ENCODE data around the gene NDUFB5. TPM values are rescaled to one million over a fixed set of nuclear protein-coding genes. Genes with fewer than 3 reads are reported as not detected.

The NDUFB5 gene
- 100 to 1,000 TPM; 244 to 250 TPM for total RNA-seq
- long read RNA-seq, full-length matches to known transcripts = 44 of 46 reads
- long read RNA-seq, partial matches to known transcripts = 0 of 46 reads
- long read RNA-seq, other reads (novel, unspliced or antisense) = 2 of 46 reads

DNA sequence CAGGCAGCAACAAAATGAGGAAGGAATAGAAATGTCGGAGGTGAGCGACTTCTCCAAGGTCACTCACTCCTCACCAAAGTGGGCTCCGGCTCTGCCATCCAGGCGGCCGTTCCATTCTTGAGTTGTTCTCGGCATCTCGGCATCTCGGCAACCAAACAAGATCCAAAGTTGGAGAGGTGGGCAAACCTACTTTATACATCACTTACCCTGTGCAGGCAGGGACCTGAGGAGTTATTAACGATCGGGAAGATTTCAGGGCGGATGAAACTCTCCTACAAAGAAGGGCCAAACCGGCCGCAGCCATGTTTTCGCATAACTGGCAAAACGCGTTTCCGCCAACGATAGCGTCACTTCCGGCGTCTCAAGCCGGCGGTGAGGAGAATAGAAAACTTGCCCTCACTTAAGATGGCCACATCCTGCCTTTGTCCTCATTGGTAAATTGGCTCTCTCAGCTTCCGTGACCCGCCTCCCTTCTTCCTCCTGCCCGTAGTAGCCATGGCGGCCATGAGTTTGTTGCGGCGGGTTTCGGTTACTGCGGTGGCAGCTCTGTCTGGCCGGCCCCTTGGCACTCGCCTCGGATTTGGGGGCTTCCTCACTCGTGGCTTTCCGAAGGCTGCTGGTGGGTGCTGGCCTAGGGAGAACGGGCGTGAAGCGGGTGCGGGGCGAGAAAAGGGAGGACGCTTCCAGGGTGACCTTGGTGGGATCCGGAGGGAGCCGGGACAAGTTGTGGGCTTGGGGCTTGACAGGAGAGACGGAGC is at the start of gene NDUFB5, which contains the start of gene MRPL47:
TSS of gene NDUFB5 (plus strand) at position 474 of the 758 bp plus-strand sequence. CDS start at position 496, 22 bp downstream.
TSS of gene MRPL47 (minus strand) at position 318 of the 758 bp plus-strand sequence. CDS start at position 304, 14 bp downstream.
- ATAC-seq = peak; percentile 100
- intact Hi-C loops (cut with DNase I) = no loop called here
- peak; percentile 95 for DNase-seq

DNA sequence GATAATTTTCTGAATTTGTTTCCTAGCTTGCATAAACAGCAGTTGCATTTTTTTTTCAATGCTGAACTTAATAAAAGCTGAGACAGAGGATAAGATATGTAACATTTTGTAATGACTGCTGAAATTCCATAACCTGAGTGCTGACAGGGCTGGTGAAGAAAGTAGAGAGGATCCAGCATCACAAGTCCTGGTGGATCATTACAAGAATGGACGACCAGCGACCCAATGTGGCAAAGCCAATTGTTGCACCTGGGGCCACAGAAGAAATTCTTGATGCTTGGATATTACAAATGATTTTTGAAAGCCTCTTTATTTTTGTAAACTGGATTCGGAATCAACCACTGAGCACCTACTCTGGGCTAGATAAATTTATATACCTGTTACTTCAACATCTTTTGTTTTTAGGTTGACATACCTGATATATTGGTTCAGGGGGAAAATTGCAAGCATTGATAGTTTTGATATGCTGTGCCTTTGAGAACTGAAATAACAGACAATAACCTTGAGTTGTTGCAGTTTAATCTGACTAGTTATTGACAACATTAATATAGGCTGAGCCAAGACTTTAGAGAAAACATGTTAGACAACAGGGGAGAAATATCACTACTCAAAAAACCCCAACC is 45.7 kb upstream of the NDUFB5 start:
- ATAC-seq = no peak
- DNase-seq = peak; percentile 61

DNA sequence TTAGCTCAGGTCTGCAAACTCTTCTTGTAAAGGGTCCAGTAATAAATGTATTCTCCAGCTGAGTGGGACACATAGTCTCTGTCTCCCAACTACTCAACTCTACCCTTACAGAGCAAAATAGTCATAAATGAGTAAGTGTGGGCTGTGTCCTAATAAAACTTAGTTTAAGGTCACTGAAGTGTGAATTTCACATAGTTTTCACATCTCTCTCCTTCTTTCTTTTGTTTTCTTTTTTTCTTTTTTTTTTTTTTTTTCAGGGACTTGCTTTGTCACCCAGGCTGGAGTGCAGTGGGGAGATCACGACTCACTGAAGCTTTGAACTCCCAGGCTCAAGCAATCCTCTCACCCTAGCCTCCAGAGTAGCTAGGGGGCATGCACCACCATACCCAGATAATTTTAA is 43.8 kb upstream of the NDUFB5 start:
- DNase-seq = no peak
- ATAC-seq = no peak
- intact Hi-C loops (cut with DNase I) = loop anchor here in 1 of 2 donors (5.0 kb wide), 1 partner anchor 143 kb away; no protein-coding TSS in a partner anchor

More for the DNA sequence above, 45.7 kb upstream of the NDUFB5 start:
- intact Hi-C loops (cut with DNase I) = loop anchor here in 1 of 2 donors (2.0 kb wide), 1 partner anchor 138 kb away; no protein-coding TSS in a partner anchor

DNA sequence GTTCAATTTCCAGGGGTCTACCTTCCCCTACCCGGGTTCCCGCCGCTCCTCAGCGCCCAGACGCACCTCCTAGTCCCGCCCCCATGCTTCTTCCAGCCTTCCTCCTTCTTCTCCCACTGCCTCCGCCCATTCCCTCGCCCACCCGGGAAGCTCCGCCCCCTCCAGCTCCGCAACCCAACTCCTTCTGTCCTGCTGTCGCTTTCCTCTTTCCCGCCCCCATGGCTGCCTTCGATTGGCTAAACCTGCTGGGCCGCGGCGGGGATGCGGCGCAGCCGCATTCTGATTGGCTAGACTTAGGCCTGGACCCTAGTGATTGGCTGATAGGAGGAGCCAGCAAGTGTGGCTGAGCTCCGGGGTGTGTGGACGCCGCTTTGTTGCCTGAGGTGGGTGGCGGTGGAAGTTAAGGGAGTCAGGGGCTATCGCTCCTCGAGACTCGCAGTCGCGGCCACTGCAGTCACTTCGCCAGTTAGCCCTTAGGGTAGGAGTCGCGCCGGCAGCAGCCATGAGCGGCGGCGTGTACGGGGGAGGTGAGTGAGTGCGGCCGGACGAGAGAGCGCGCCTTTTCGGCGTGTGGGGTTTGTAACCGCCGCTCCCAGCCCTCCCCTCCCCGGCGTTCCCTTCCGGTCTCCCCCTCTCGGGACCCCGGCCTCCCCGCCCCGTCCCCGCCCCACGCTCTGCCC is 41.9 kb upstream of the NDUFB5 start, which contains the start of gene ACTL6A:
TSS of gene ACTL6A (plus strand) at position 336 of the 680 bp plus-strand sequence. CDS start at position 503, 167 bp downstream.
- DNase-seq = peak; percentile 100
- peak; percentile 99 for ATAC-seq
- intact Hi-C loops (cut with DNase I) = loop anchor here in 1 of 2 donors (5.0 kb wide), 1 partner anchor 145 kb away; no protein-coding TSS in a partner anchor

DNA sequence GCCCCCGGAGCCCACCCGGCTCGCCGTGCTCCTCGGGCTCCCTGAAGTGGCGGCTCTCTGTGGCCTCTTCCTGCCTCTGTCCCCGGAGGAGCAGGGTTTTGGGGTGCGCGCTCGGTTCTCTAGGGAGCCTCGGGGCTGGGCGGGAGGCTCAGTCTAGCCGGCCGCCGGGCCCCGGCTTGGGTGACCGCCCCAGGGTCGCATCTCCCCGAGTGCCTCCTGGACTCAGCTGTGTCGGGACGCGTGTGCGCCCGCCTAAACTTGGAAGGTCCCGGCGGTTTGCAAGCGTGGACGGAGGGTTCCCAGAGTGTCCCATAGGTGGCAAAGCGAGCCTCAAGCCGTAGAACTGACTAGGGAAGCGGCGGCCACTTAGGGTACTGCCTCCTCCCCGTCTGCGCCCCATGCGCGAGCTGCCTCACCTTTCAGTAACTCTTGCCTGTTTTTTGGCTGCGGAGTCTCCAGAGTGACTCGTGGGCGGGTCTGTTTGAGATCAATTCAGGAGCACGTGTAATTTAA is 41.3 kb upstream of the NDUFB5 start:
- peak; percentile 70 to 74 for ATAC-seq
- DNase-seq = peak; percentile 72
- intact Hi-C loops (cut with DNase I) = loop anchor here in 1 of 2 donors (5.0 kb wide), 1 partner anchor 146 kb away; no protein-coding TSS in a partner anchor

DNA sequence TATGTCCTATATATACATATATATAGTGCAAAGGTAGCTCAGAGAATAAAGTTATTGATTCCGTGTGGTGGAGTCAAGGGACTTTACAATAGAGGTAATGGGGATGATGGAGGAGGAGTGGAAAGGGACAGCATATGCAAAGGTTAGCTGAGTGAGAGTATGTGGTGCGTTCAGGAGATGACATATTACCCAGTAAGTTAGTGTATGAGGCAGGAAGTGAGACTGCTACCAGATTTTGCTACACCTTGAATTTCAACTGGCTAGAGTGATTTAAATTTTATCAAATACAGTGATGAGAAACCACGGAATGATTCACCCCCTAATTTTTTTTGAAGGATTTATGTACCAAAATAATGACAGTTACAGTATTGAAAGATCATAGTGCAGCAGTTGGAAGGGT is 39.1 kb upstream of the NDUFB5 start:
- DNase-seq (no peak), ATAC-seq (no peak)
- intact Hi-C loops (cut with DNase I) = no loop called here

DNA sequence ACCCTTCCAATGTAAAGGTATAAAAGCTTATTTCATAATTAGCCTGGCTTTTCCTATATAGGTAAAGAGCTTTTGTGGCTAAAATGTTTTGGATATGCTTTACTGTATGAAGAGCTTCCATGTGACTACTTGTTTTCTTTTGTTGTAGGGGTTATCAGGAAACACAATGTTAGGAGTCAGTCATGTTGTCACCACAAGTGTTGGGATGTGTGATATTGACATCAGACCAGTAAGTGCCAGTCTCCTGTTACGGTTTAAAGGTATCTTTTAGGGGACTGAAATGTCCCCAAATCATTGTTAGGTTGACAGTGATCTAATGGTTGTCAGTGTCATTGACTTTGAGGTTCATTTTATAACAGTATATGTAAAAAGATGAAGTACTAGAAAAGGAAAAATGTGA is 23.6 kb upstream of the NDUFB5 start:
- intact Hi-C loops (cut with DNase I) = no loop called here
- no peak for ATAC-seq

DNA sequence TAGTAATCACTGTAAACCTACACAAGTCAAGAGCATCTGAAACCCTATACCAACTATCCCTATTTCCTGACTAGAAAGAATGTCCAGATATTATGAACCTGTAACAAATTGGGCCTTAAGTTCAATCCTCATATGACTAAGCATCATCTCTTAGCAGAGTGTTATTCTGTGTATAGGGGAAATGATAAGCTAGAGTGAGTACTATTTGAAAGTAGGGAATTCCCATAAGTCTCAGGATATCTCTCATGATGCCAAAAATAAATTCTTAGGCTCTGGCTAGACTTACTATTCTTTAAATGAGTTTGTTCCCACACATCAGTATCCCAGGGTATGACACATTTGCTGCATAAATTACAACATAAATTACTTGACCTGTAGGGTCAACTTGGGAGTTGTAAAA is 15.5 kb upstream of the NDUFB5 start:
- ATAC-seq (no peak), DNase-seq (no peak)
- intact Hi-C loops (cut with DNase I) = no loop called here

More for the DNA sequence above, 23.6 kb upstream of the NDUFB5 start:
- no peak for DNase-seq

DNA sequence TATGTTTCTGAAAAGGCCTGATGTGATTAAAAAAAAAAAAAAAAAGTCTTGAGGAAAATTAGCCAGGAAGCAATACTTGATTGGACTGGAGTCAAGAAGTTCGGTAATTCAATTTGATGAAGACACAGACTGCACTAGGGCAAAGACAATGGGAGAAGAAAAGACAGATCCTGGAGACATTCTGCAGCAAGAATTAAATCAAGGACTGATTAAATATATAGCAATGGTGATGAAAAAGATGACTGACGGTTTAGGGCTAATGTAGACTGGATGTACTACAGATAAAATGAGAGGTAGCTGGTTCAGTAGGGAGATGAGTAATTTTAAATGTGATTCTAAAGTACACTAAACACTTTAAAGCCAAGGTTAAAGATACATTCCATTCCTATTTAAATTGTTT is 13.9 kb upstream of the NDUFB5 start:
- DNase-seq (no peak), ATAC-seq (no peak)
- intact Hi-C loops (cut with DNase I) = no loop called here

DNA sequence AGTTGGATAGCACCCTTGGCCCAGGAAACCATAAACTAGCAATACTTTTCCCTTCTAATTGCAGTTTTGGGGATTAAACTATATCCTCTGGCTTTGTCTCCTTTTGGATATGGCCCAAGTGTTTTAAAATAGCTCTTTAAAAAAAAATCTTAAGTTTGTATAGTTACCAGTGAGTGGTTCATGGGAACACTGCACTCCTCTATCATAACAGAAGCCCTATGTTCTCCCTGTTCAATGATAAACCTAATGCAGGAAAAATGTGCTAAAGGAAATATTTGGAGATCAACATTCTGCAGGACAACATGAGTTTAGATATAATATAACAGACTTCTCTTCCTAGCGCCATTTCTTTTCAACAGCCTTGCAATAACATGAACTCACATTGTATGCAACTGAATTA is 13.3 kb upstream of the NDUFB5 start:
- ATAC-seq (no peak), DNase-seq (no peak)
- intact Hi-C loops (cut with DNase I) = no loop called here

DNA sequence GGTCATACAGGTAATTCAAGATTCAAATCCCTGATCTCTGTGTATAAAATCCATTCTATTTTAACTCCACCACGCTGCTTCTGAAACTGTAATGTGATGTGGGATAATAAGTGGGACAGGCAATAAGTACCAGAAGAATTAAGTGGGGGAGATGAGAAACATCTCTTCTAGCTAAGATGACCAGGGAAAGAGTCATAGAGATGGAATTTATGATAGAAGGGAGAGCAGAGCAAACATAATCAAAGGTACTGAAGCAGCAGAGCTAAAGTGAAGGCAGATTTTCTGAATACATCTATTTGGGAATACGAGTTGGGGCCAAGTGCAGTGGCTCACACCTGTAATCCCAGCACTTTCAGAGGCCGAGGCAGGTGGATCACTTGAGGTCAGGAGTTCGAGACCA is 5.1 kb upstream of the NDUFB5 start:
- intact Hi-C loops (cut with DNase I) = no loop called here
- DNase-seq = no peak
- ATAC-seq = no peak

DNA sequence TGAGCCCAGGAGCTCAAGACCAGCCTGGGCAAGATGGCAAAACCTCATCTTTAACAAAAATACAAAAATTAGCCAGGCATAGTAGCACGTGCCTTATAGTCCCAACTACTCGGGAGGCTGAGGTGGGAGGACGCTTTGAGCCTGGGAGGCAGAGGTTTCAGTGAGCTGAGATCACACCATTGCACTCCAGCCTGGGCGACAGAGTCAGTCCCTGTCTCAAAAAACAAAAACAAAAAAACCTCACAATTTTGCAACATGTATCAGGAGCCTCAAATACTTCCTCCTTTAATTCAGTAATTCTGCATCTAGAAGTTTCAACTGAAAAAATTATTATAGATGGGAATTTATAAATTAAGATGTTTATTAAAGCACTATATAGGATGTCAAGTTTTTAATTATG is 1.3 kb upstream of the NDUFB5 start:
- intact Hi-C loops (cut with DNase I) = no loop called here
- DNase-seq (no peak), ATAC-seq (no peak)

DNA sequence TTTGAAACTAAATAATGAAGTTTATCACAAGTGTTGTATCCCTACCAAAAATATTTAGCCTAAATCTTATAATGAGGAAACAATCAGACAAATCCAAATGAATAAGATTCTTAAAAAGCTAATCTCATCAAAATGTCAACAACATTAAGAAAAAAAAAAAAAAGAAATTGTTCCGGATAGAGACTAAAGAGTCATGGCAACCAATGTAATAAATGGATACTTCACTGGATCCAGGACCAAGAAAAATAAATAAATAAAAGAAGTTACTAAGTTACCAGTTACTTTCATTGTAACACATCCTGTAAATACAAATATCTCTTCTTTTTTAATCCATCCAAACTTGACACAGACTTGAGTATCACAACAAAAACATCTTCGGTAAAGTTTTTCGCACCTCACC is 763 bp upstream of the NDUFB5 start:
- ATAC-seq = no peak
- DNase-seq = no peak
- intact Hi-C loops (cut with DNase I) = no loop called here

DNA sequence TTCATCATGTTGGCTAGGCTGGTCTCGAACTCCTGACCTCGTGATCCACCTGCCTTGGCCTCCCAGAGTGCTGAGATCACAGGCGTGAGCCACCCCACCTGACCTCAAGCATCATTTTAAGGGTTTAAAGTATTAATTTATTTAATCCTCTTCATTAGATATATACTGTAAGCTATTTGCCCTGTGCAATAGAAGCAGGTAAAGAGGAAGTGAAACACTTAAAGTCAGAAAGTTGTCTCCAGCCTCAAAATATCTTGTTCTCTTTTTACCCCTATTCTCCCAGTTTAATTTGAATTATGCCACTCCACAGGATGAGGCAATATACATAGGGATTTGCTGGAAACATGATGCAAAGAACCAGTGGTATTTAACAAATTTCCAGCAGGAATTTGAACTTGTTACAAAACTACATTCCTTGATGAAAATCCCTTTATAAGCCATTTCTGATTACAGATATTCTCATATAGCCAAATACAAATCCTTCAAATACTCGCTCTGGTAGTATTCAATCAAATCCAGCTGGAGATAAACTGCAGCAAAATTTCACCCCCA is 2.0 kb downstream of the NDUFB5 start:
- no peak for ATAC-seq
- DNase-seq = no peak
- intact Hi-C loops (cut with DNase I) = no loop called here

DNA sequence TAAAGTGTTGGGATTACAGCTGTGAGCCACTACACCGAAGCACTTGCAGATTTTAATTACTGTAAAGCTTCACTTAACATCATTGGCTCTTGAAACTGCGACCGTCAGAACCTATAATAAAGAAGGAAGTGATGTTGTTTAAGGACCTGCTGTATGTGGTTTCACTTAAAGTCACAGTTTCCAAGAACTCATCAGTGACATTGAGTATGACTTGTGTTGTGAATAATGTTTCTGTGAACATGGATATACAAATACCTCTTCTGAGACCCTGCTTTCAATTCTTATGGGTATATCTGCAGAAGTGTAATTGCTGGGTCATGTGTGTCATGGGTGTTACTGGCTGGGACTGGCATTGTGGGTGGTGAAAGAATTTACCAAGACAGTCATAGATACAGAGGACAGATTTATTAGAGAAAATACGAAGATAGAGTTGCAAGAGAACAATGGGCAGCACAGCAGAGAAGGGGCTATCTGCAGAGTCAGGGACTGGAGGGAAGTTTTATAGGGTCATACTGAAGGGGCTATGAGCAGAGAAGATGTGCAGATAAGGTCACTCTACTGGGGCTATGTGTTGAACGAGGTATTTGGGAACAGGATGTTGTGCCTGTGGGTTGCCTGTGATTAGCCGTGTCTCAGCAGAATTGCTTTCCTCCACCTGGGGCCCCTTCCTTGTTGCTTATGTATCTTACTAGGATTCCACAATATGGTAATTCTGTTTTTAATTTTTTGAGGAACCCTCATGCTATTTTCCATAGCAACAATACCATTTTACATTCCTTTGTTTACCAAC is 4.5 kb downstream of the NDUFB5 start:
- DNase-seq (no peak), ATAC-seq (no peak)
- intact Hi-C loops (cut with DNase I) = no loop called here

DNA sequence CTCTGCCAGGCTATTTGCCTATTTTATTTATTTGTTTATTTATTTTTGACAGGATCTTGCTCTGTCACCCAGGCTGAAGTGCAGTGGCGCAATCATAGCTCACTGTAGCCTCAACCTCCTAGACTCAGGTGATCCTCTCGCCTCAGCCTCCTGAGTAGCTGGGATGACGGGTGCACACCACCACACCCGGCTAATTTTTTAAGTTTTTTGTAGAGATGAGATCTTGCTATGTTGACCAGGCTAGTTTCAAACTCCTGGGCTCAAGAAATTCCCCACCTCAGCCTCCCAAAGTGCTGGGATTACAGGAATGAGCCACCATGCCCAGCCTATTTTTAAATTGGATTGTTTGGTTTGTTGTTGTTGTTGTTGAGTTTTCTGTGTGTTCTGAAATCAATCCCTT is 5.5 kb downstream of the NDUFB5 start:
- DNase-seq (no peak), ATAC-seq (no peak)
- intact Hi-C loops (cut with DNase I) = no loop called here

DNA sequence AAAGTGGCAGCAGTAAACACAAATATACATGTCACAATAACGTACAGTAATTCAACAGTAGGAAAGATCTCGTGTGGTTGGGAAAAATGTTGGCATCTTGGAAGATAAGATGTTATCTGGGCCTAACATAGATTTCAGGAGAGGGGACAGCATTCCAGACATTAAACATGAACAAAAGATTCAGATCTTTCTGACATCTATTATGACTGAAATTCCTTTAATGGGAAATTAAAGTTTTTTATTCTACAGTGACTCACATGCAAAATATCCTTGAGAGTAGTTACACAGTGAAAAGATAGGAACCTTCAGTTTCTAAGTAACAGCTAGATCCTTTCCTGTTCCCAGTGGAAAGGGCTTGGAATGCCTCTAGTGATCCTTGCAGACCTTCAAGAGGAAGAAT is 9.2 kb downstream of the NDUFB5 start:
- ATAC-seq (peak in 1 of 2 donors; percentile 19), DNase-seq (no peak)
- intact Hi-C loops (cut with DNase I) = no loop called here

DNA sequence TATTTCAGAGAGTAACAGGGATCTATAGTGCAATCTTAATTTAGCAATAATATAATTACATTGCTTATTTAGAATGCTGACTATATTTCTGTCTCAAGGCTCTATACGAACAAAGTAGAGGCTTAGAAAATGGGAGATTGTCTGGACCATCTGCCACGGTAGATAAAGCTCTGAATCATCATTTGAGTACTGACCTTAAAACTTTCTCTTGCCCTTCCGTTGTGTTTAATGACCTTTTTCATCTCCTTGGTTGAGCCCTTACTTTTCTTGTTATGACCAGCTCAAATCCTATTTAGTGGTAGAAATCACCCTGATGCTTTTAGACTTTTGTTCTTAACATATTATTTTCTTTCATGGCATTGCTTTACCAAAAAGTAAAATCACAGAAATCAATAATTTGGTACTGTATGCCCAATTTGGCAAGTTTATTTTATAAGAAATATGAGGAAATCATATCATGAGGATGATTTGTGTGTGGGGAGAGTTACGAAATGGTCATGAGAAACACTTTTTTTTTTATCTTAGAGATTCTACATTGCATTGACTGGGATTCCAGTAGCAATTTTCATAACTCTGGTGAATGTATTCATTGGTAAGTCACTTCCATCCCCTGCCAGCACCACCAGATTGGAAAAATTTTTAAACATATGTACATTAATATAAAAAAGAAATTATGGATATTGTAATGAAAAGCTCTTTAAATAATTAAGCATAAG is 11.0 kb downstream of the NDUFB5 start:
- intact Hi-C loops (cut with DNase I) = no loop called here
- ATAC-seq = no peak
- DNase-seq = no peak

Measured in left cardiac atrium (tissue), 4 donors.